ENCODE measurements around the gene LEMD3. TPM values are rescaled to one million over a fixed set of nuclear protein-coding genes. Genes with fewer than 3 reads are reported as not detected.

LEMD3 gene
- polyA plus RNA-seq, 1 donor (not counting 4 experiments of a cell fraction or from before 2014, with no cell fraction given), result 21.8 TPM

- H3K4me3 ChIP-seq (ENCODE audit: control insufficient read depth in 2 of 3, extremely low read depth in 1 of 3, insufficient read depth in 2 of 3, low read depth in 1 of 3, low read length in 3 of 3), result no peak overlapping the region
- H4K20me1 ChIP-seq (ENCODE audit: control insufficient read depth, extremely low read depth, insufficient read depth, low read length), result peaks cover 15% of the 10 kb centered on the region
- H3K27me3 ChIP-seq (ENCODE audit: control insufficient read depth, extremely low read depth, insufficient read depth, low read length), result no peaks in the 10 kb centered on the region
- H3K4me1 ChIP-seq (ENCODE audit: control insufficient read depth, extremely low read depth, insufficient read depth, low read length), result peaks cover 23% of the 10 kb centered on the region
- peaks cover 2 to 6% of the 10 kb centered on the region in 2 experiments for H3K36me3 ChIP-seq (ENCODE audit: control insufficient read depth in 2 of 2, extremely low read depth in 1 of 2, insufficient read depth in 2 of 2, low read length in 2 of 2)
- no peak for DNase-seq (ENCODE audit: low read depth, low spot score)
- TF ChIP-seq EZH2 (IDR thresholded peaks at IDR 0.05; ENCODE audit: low read length) (no peak), CTCF (optimal IDR thresholded peaks at IDR 0.05 in 1 of 3, IDR thresholded peaks at IDR 0.05 in 1 of 3, conservative IDR thresholded peaks at IDR 0.05 in 1 of 3; ENCODE audit: extremely low read depth in 1 of 3, insufficient read depth in 2 of 3, low read length in 3 of 3) (no peak)
- no peak overlapping the region for H3K4me2 ChIP-seq (ENCODE audit: control insufficient read depth, extremely low read depth, insufficient read depth, low read depth, low read length)
- no peak for FAIRE-seq
- H2AFZ ChIP-seq (ENCODE audit: control insufficient read depth, low read length), result no peak overlapping the region
- dilution Hi-C loops (cut with MboI; ENCODE audit: extremely low pct_ligation_motif_present, low sequenced_read_pairs), result no loop called here
- H3K9me1 ChIP-seq (ENCODE audit: control insufficient read depth, extremely low read depth, insufficient read depth, low read length), result no peaks in the 10 kb centered on the region
- H3K9me3 ChIP-seq (ENCODE audit: control insufficient read depth, low read depth, low read length), result no peaks in the 10 kb centered on the region
- H3K27ac ChIP-seq (ENCODE audit: control insufficient read depth, insufficient read depth, low read length), result no peak overlapping the region
- no peak overlapping the region for H3K9ac ChIP-seq (ENCODE audit: control insufficient read depth, extremely low read depth, insufficient read depth, low read length)
- H3K79me2 ChIP-seq (ENCODE audit: control insufficient read depth, insufficient read depth, low read length), result peaks cover 91% of the 10 kb centered on the region
Measured at GRCh38 chr12:65175385-65175784, 6.0 kb downstream of the LEMD3 start.

GRCh38 chr12:65182012-65182739 lies 12.8 kb downstream of the LEMD3 start:
- FAIRE-seq (no peak), DNase-seq (ENCODE audit: low read depth, low spot score) (no peak)
- no peaks in the 10 kb centered on the region for H4K20me1 ChIP-seq (ENCODE audit: control insufficient read depth, extremely low read depth, insufficient read depth, low read length)
- H3K9me1 ChIP-seq (ENCODE audit: control insufficient read depth, extremely low read depth, insufficient read depth, low read length), result no peaks in the 10 kb centered on the region
- no peak overlapping the region for H3K4me3 ChIP-seq (ENCODE audit: control insufficient read depth in 2 of 3, extremely low read depth in 1 of 3, insufficient read depth in 2 of 3, low read depth in 1 of 3, low read length in 3 of 3)
- H3K27me3 ChIP-seq (ENCODE audit: control insufficient read depth, extremely low read depth, insufficient read depth, low read length), result no peaks in the 10 kb centered on the region
- H3K9me3 ChIP-seq (ENCODE audit: control insufficient read depth, low read depth, low read length), result no peaks in the 10 kb centered on the region
- dilution Hi-C loops (cut with MboI; ENCODE audit: extremely low pct_ligation_motif_present, low sequenced_read_pairs), result no loop called here
- H3K4me2 ChIP-seq (ENCODE audit: control insufficient read depth, extremely low read depth, insufficient read depth, low read depth, low read length), result no peak overlapping the region
- no peak overlapping the region for H2AFZ ChIP-seq (ENCODE audit: control insufficient read depth, low read length)
- no peak overlapping the region for H3K27ac ChIP-seq (ENCODE audit: control insufficient read depth, insufficient read depth, low read length)
- no peak overlapping the region for H3K9ac ChIP-seq (ENCODE audit: control insufficient read depth, extremely low read depth, insufficient read depth, low read length)
- H3K36me3 ChIP-seq (ENCODE audit: control insufficient read depth in 2 of 2, extremely low read depth in 1 of 2, insufficient read depth in 2 of 2, low read length in 2 of 2), result no peaks in the 10 kb centered on the region
- H3K79me2 ChIP-seq (ENCODE audit: control insufficient read depth, insufficient read depth, low read length), result peaks cover 76% of the 10 kb centered on the region
- TF ChIP-seq CTCF (optimal IDR thresholded peaks at IDR 0.05 in 1 of 3, IDR thresholded peaks at IDR 0.05 in 1 of 3, conservative IDR thresholded peaks at IDR 0.05 in 1 of 3; ENCODE audit: extremely low read depth in 1 of 3, insufficient read depth in 2 of 3, low read length in 3 of 3), result no peak
- no peaks in the 10 kb centered on the region for H3K4me1 ChIP-seq (ENCODE audit: control insufficient read depth, extremely low read depth, insufficient read depth, low read length)
